ENCODE data around the gene IL17F.

IL17F gene

DNA sequence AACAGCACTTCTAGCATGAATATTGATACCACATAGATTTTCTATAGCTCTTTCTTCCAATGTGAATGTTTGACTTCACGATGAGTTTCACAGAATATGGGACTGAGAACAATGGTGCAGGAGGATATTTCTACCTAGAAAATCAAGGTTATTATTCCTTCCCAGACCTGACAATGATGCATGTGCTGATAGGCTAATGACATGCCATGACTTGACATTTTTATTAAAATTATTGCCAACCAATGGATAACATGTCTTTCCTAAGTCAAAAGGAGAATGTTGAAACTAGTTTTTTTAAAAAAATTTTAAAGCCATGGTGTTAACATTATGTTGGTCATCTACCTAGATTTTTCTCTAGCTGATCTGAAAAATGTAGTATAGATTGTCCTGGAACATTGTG is 57.2 kb downstream of the IL17F start:
- Histone ChIP-seq H3K27ac (no peak overlapping the region), H3K36me3 (replicated peaks) (no peaks in the 10 kb centered on the region), H3K27me3 (replicated peaks) (no peaks in the 10 kb centered on the region), H3K4me3 (ENCODE audit: low read depth, low read length) (no peak overlapping the region)
- in situ Hi-C loops (cut with HindIII; ENCODE audit: low pct_ligation_motif_present, low sequenced_read_pairs): no loop called here
- DNase-seq: no peak
- no peak for TF ChIP-seq CTCF (IDR thresholded peaks at IDR 0.05; ENCODE audit: low read depth, low read length, missing control alignments)
